Activated CD8-positive, alpha-beta memory T cell treated with anti-CD3 and anti-CD28 coated beads, Interleukin-2, amount 50 U/mL, for 4 hours (primary cell): ENCODE results near the gene DQX1.
"Not testable (repeated sequence)": the region's sequence is repeated elsewhere in the genome, so short reads cannot be mapped to it uniquely, and the experiment has no call there.

Source experiments
- DNase-seq: peaks from one replicate; pipeline ENCODE4 v3.0.0-alpha.2; 2020

The DQX1 gene

DNA sequence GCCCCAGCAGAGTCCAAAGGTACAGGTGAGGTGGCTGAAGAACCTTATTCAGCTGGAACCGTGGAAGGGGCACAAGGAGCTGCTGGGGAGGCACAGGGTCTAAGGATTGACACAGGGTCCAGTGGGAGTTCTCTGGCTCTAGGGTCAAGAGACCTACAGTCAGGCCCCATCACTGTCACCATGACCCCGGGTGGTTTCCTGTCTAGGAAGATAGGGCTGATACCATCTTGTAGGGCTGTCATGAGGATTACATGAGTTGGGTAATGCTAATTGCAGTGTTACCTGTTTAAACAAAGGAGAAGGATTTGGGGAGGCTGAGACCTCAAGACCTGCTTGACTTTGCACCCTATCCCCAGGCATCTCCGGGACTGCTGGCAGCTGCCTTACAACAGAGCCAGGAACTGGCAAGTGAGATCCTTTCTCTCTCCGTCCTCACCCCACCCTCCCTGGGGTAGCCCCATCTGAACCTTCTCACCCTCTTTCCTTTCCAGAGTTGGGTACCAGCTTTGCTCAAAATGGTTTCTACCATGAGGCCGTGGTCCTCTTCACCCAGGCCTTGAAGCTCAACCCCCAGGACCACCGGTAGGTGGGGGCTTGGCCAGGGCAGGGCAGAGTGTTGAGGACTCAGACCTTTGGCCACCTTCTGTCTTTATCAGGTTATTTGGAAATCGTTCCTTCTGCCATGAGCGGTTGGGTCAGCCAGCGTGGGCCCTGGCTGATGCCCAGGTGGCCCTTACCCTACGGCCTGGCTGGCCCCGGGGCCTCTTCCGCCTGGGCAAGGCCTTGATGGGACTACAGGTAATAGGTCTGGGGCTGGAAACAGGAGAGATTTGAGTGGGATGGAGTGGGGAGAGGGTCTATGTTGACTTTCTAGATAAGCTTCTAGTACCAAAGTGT is 34.1 kb downstream of the DQX1 start:
- DNase-seq = no peak

DNA sequence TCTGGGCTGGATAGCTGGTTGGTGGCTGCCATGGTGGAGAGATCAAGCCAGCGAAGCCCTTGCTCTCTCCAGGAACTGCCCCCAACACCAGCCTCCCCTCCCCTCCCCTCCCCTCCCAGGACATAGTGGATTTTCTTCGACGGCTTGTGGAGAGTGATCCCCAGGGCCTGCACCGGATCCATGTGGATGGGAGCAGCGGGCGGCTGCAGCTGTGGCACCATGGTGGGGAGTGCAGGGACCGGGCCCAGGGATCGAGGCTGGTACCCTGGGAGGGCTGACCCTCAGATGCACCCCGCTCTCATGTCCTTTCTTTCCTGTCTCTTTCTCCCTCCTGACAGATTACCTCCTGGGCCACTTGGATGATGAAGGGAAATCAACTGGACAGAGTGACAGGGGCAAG is 36.1 kb downstream of the DQX1 start:
- no peak for DNase-seq

DNA sequence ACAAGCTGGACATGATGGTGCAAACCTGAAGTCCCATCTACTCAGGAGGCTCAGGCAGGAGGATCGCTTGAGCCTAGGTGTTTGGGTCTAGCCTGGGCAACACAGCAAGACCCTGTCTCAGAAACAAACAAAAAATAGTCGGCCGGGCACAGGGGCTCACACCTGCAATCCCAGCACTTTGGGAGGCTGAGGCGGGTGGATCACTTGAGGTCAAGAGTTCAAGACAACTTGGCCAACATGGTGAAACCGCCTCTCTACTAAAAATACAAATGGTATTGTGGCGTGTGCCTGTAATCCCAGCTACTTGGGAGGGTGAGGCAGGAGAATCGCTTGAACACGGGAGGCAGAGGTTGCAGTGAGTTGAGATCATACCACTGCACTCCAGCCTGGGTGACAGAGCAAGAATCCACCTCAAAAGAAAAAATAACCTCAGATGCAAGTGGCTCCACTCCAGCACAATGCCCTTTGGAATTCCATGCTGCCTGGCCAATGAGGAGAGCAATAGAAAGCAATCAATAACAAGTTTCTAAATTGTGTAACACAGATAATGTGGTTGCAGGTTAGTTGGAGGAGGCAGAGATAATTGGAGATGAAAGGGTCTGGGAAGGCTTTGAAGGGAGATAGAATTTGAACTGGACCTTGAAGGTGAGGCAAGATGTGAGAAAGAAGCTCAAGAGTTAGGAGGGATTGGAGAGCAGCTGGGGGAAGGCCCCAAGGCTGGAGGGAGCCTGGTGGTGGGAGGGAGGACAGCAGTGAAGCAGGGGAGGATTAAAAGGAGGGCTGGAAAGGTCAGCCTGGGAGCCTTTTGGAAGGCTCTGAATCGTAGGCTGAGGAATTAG is 37.2 kb downstream of the DQX1 start:
- no peak for DNase-seq

DNA sequence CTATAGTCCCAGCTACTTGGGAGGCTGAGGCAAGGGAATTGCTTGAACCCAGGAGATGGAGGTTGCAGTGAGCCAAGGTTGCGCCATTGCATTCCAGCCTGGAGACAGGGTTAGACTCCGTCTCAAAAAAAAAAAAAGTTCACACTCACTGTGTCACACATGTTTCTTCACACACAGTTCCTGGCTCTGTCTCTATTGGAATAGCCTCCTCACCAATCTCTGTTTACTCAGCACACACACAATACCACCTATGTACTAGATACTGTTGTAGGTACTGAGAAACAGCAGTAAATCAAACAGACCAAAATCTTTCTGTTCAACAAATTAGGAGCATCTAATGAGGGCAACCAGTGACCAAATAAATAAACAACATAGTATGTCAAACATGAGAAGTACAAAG is 39.9 kb downstream of the DQX1 start:
- no peak for DNase-seq

DNA sequence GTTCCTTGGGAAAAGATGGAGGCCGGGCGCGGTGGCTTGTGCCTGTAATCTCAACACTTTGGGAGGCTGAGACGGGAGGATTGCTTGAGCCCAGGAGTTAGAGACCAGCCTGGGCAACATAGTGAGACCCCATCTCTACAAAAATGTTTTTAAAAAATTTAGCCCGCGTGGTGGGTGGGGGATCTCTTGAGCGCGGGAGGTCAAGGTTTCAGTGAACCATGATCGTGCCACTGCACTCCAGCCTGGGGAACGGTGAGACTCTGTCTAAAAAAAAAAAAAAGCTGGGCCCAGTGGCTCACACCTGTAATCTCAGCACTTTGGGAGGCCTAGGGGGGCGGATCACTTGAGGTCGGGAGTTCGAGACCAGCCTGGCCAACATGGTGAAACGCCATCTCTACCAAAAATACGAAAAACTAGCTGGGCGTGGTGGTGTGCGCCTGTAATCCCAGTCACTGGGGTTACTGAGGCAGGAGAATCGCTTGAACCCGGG is 42.3 kb downstream of the DQX1 start:
- not testable (repeated sequence) for DNase-seq

DNA sequence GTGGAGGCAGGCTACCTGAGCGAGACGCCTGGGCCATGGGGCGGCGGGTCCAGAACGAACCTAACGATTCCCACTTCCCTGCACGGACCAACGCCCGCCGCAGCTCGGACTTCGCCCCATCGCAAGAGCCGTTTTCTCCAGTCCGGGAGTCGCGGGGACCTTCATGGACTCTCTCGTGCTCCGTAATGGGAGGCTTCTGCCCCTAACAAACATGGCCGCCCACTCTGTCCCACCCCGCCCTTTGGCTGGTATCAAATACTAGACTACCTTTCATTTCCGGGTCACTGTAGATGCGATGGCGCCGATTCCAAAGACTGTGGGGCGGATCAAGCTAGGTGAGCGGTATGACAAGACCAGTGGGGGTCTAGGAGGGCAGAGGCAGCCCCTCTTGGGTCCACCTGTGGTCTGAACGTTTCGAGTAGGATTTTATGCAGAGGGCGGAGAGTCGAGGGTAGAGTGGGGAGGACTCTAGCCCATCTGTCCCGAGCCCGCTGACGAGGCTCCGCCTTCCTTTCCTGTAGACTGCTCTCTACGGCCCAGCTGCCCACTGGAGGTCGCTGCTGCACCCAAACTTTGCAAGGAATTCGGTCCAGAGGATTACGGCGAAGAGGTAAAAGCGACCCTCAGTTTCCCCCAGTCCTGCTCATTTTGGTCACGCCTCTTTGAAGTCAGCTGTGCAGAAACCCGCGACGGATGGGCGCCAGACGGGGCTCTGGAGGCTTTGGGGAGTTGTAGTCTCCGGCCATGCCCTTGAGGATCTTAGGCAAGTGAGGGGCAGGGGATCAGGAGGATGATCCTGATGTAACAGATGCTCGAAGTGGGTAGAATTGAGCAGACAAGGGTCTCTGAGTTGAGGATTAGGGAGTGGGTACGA is 43.0 kb downstream of the DQX1 start, which contains the start of the genes CCDC142 and TTC31:
Gene CCDC142 (minus strand): TSS at position 198 of the 874 bp plus-strand sequence. CDS start 161 bp downstream, at position 37.
Gene TTC31 (plus strand): TSS at position 281 of the 874 bp plus-strand sequence. CDS start 15 bp downstream, at position 296.
- peak; percentile 91 for DNase-seq

DNA sequence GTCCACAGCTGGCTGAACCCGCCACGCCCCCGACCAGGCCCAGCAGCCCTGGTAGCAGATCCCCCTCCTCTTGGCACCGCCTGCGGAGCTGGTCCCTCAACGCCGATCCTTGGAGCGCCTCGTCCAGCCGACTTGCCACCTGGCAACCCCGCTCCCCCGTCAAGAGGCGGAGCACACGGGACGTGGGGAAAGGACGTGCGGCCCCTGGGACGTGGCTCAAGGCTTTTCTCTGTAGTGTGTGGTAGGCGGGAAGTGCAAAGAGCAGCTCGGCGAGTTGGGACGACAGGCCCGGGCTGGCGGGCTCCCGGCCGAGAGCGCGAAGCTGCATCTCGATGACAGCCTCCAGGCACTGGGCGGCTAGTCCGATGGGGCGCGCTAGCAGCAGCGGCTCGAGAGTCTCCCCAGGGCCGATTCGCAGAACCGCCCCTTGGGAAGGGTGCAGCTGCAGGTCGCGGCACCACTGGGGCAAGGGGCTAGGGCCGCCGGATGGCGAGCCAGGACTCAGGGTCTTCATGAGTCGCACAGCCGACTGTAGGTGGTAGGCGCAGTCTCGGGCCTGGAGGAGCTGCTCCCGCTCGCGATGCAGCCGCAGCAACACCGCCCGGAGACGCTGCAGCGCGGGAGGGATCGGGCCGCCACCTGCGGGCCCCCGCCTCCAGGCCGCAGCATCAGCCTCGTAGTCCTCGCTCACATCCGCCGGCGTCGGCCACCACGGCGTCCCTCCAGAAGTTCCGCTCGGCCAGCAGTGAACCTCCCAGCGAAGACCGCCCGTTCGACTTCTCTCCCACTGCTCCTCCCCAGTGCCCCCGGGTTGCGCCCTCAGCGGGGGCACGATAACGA is 43.9 kb downstream of the DQX1 start:
- no peak for DNase-seq

DNA sequence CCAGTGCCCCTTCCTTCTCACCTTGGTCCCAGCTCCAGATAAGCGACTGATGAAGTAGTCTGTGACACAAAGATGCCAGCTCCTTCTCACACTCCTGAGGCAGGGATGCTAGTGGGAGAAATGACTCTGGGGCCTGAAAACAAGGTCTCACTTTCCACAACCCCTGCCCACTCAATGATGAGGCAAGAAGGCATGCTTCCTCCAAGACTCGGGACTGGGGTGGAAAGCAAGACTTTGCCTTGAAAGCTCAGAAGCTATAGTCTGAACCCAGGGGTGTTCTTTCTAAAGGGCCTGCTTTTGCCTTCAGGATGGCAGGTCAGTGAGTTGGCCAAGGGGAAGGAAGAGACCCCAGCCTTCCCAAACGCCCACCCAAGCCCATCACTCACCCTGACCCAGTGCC is 44.6 kb downstream of the DQX1 start:
- DNase-seq = no peak

DNA sequence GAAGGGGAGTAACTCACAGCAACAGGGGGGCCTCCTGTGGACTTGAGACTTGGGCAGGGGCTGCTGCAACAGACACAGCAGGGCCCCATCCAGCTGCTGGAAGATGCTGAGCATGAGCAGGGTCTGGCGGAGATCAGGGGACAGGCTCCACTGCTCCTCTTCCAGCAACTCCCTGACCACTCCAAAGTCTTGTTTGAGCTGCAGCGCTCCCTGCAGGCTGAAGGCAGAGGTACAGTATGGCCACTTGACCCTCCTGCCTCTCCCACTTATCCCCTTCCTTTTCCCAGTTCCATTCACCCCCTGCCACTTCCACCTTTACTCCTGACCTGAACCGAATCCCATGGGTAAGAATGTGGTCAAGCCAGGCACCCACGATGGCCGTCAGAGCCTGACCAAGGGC is 51.1 kb downstream of the DQX1 start:
- DNase-seq = no peak

DNA sequence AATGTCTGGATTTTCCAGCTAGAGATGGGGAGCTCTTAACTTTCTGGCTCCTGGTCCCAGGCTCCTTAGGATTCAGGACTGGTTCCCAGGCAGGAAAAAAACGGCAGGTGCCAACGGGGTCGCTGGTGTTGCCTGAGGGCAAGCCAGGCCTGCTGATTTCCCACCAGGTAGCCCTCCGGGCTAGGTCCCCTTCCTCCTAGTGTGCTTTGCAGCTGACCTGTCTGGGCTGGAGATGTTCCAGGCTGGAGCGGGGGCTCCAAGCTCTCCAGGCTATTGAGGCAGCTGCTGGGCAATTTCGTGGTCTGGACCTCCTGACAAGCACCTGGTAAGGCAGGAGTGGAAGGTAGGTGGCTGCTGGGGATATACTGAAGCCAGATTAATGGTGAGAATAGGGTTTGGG is 51.5 kb downstream of the DQX1 start:
- no peak for DNase-seq

DNA sequence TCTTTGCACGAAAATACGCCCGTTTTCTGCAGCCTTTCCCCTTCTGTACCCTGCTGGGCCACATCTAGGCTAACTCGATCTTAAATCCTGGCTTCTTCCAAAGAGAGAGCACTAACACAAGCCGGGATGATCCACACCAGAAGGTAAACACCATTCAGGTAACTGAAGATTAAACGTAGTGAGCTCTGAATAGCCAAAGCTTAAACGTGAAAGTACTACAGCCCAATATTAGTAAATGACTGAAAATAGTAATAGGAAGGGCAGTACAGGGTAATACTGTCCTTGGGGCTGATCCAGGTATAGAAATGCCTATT is 53.1 kb downstream of the DQX1 start:
- no peak for DNase-seq

DNA sequence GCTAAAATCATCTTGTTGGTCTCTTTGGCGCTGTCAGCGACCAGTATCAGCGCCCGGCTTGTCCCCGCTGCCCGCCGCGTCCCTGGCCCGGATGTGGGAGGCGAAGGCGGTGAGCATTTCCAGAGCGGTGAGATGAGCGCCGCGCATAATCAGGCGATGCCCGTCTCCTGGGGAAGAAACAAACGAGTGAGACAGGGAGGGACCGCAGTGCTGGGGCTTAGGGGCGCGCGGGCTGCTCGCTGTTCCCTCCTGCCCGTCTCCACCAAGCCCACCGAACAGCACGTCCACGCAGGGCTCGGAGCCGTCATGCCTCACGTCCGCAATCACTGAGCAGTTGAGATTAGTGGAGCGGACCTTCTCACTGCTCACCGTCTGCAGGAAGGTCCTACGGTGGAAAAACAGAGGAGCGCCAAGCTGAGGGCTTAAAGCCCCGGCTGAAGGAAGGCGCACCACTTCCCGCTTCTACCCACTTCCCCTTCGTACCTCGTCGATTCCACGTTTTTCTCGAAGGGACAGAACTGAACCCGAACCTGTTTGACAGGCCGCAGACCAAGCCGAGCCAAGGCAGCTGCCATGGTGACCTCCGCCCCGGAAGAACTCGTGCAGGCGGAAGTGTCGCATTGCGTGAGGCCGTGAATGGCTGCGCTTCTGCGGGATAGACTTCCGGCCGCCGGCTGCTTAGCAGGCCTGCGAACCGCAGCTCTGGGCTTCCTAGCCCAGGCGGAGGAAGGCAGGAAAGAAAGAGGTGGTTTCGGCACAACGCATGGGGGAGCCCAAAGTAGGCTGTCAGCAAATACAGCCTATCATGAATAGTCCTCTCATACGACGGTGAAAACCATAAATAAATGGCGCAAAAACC is 53.7 kb downstream of the DQX1 start, which contains the start of gene MRPL53:
Gene MRPL53 (minus strand): TSS at position 595 of the 859 bp plus-strand sequence. CDS start 20 bp downstream, at position 575.
- peak; percentile 96 for DNase-seq

DNA sequence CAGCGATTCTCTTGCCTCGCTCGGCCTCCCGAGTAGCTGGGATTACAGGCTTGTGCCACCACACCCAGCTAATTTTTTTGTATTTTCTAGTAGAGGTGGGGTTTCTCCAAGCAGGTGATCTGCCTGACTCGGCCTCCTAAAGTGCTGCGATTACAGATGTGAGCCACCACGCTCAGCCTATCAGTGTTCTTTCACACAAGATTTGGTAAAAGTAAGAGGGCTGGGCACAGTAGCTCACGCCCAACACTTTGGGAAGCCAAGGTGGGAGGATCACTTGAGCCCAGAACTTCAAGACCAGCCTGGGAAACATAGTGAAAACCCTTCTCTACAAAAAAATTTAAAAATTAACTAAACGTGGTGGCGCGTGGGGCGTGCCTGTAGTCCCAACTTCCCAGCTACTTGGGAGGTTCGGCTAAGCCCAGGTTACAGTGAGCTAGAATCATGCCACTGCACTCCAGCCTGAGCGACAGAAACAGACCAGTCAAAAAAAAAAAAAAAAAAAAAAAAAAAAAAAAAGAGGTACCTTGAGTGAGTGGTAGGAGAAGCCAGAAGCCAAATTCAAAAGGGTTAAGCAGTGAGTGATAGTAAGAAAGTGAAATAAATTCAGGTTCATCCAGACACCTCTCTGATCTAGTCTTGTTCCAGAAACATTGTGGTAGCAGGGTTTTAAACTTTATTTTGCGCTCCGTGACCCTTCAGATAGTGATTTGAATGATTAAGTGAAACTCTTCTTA is 54.5 kb downstream of the DQX1 start:
- no peak for DNase-seq

DNA sequence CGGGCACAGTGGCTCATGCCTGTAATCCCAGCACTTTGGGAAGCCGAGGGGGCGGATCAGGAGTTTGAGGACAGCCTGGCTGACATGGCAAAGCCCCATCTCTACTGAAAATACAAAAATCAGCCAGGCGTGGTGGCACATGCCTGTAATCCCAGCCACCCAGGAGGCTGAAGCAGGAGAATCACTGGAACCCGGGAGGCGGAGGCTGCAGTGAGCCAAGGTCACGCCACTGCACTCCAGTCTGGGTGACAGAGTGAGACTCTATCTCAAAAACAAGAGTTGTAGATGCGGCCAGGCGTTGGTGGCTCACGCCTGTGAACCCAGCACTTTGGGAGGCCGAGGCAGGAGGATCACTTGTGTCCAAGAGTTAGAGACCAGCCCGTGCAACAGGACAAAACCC is 55.3 kb downstream of the DQX1 start:
- not testable (repeated sequence) for DNase-seq
